Left ventricle myocardium inferior (tissue), 1 donor: ENCODE data around the gene GUCY2F. TPM values are rescaled to one million over a fixed set of nuclear protein-coding genes. Genes with fewer than 3 reads are reported as not detected.

Experiments used
- DNase-seq: peaks from one replicate; pipeline ENCODE4 v3.0.0-alpha.2; 2020
- H3K27ac ChIP-seq: fragments of 200-600 bp; replicated peaks from 2 replicates; pipeline ENCODE4 v1.8.0; 2021
- H3K27me3 ChIP-seq: fragments of 200-600 bp; 2 replicates; pipeline ENCODE4 v1.8.0; 2021; ENCODE audit warnings: low read depth
- H3K36me3 ChIP-seq: fragments of 200-600 bp; 2 replicates; pipeline ENCODE4 v1.8.0; 2021
- H3K4me1 ChIP-seq: fragments of 200-600 bp; 2 replicates; pipeline ENCODE4 v1.8.0; 2021
- H3K4me3 ChIP-seq: fragments of 200-600 bp; 2 replicates; pipeline ENCODE4 v1.8.0; 2021; ENCODE audit warnings: mild to moderate bottlenecking, moderate library complexity
- H3K9me3 ChIP-seq: fragments of 200-600 bp; replicated peaks from 2 replicates; pipeline ENCODE4 v1.8.0; 2021
- intact Hi-C: fragments of 100-400 bp; cut with micrococcal nuclease; formaldehyde crosslinking; loops from one replicate; pipeline ENCODE4 v1.11.0; 2022
- total RNA-seq: library from RNA; stranded (reverse); fragmentation: NEBNext Ultra II Directional; extraction: Animal tissue kit (Norgen Biotek cat#: 25700); gene quantifications from one replicate; pipeline ENCODE4 v1.2.1, GENCODE V29; 2021
- TF ChIP-seq, protein P1 (sequence below): fragments of 200-600 bp; IDR thresholded peaks from 2 replicates; pipeline ENCODE4 v1.8.0; 2021; ENCODE audit warnings: antibody characterized with exemption, mild to moderate bottlenecking, borderline replicate concordance
- donor health status: DM: no; HTN: yes; CAD: no; lungs with severe emphysema.

GUCY2F gene
- total RNA-seq, 1 donor from 2014 or later = not detected

DNA sequence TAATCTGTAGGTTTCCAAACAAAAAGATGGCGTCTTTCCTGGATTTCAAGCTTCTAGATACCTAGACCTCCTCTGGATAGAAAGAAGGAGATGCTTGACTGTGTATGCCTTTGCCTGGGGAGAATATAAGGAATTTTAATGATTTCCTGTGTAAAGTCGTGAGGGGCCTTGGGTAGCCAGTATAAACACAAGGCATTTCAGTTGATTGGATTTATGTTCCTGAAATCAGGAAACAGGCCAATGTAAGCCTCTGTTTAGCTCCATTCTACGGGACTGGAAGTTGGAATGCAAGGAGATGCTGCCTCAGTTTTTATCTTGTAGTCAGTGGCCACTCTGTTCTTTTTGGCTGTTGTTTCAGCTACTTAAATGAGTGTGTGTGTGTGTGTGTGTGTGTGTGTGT lies 137.2 kb downstream of the GUCY2F start:
- intact Hi-C loops = no loop called here

DNA sequence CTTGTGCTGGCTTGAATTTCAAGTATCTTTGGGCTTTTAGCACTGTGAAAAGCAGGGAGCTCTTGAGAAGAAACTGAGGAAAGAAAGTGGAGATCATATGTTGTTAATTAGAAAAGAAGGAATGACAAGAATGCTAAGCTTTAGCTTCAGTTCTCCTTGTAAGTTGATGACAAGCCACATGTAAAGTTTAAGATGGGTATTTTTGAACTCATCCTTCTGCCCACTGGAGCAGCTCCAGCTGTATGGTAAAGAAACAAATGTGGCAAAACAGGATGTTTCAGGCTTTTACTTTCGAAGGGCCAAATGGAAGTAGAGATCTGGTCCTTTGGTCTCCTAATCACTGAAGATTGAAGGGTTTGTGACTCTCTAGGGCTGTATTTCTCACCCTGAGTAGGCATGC lies 137.8 kb downstream of the GUCY2F start:
- Histone ChIP-seq H3K4me1 (no peaks in the 10 kb centered on the region), H3K27me3 (no peaks in the 10 kb centered on the region), H3K36me3 (no peaks in the 10 kb centered on the region), H3K9me3 (no peaks in the 10 kb centered on the region), H3K4me3 (no peak overlapping the region), H3K27ac (no peak overlapping the region)
- TF ChIP-seq, protein P1, sequence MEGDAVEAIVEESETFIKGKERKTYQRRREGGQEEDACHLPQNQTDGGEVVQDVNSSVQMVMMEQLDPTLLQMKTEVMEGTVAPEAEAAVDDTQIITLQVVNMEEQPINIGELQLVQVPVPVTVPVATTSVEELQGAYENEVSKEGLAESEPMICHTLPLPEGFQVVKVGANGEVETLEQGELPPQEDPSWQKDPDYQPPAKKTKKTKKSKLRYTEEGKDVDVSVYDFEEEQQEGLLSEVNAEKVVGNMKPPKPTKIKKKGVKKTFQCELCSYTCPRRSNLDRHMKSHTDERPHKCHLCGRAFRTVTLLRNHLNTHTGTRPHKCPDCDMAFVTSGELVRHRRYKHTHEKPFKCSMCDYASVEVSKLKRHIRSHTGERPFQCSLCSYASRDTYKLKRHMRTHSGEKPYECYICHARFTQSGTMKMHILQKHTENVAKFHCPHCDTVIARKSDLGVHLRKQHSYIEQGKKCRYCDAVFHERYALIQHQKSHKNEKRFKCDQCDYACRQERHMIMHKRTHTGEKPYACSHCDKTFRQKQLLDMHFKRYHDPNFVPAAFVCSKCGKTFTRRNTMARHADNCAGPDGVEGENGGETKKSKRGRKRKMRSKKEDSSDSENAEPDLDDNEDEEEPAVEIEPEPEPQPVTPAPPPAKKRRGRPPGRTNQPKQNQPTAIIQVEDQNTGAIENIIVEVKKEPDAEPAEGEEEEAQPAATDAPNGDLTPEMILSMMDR = no peak
- intact Hi-C loops = no loop called here
- DNase-seq = no peak

More for the DNA sequence above, 137.2 kb downstream of the GUCY2F start:
- H3K27me3 ChIP-seq = no peaks in the 10 kb centered on the region
- H3K27ac ChIP-seq = no peak overlapping the region
- no peaks in the 10 kb centered on the region for H3K4me1 ChIP-seq
- H3K9me3 ChIP-seq = no peaks in the 10 kb centered on the region
- no peak for DNase-seq
- no peak overlapping the region for H3K4me3 ChIP-seq
- TF ChIP-seq, protein P1 = no peak
- no peaks in the 10 kb centered on the region for H3K36me3 ChIP-seq

DNA sequence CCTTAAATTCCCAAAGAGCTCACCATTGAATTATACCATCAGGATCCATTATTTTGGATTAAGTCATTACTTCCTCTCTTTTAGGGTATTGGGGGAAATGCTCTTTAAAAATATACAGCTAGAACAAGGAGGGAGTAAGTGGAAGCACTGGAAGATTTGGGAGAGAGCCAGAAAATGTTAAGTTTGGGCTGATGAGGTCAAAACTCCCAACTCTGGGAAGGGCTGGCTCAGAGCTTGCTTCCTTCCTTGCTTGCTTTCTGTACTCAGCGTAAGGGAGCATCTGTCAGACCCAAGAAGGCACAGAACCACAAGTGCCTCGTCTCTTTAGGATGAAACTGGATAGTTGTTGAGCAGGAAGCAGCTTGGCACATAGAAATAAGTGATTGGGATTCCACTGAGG lies 138.2 kb downstream of the GUCY2F start:
- Histone ChIP-seq H3K27ac (no peak overlapping the region), H3K4me1 (no peaks in the 10 kb centered on the region), H3K36me3 (no peaks in the 10 kb centered on the region), H3K4me3 (no peak overlapping the region), H3K9me3 (no peaks in the 10 kb centered on the region), H3K27me3 (no peaks in the 10 kb centered on the region)
- DNase-seq = no peak
- TF ChIP-seq, protein P1 = no peak
- intact Hi-C loops = no loop called here

DNA sequence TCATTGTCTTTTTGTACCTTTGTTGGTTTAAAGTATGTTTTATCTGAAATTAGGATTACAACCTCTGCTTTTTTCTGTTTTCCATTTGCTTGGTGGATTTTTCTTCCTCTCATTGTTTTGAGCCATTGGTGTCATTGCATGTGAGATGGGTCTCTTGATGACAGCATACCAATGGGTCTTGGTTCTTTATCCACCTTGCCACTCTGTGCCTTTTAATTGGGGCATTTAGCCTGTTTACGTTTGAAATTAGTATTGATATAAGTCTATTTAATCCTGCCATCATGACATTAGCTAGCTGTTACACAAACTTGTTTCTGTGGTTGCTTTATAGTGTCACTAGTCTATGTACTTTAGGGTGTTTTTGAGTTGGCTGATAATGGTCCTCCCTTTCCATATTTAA lies 145.7 kb downstream of the GUCY2F start:
- TF ChIP-seq, protein P1 = no peak
- peaks cover 19% of the 10 kb centered on the region for H3K9me3 ChIP-seq
- no peak overlapping the region for H3K27ac ChIP-seq
- H3K4me1 ChIP-seq = no peaks in the 10 kb centered on the region
- intact Hi-C loops = no loop called here
- no peak for DNase-seq
- no peak overlapping the region for H3K4me3 ChIP-seq
- H3K36me3 ChIP-seq = no peaks in the 10 kb centered on the region
- no peaks in the 10 kb centered on the region for H3K27me3 ChIP-seq

DNA sequence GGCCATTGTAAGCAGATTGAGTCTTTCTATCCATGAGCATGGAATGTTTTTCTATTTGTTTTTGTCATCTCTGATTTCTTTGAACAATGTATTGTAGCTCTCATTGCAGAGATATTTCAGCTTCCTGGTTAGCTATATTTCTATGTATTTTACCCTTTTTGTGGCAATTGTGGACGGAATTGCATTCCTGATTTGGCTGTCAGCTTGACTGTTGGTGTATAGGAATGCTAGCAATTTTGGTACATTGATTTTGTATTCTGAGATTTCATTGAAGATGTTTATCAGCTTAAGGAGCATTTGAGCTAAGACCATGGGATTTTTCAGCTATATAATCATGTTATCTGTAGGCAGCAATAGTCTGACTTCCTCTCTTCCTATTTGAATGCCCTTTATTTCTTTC lies 154.6 kb downstream of the GUCY2F start:
- H3K4me1 ChIP-seq = no peaks in the 10 kb centered on the region
- TF ChIP-seq, protein P1 = no peak
- H3K27me3 ChIP-seq = no peaks in the 10 kb centered on the region
- H3K36me3 ChIP-seq = no peaks in the 10 kb centered on the region
- no peak overlapping the region for H3K27ac ChIP-seq
- DNase-seq = no peak
- peaks cover 3% of the 10 kb centered on the region for H3K9me3 ChIP-seq
- no peak overlapping the region for H3K4me3 ChIP-seq
- intact Hi-C loops = no loop called here

Other genes starting within 250 kb of the GUCY2F start
- 2.1 TPM for gene NXT2, start 54.8 kb upstream of the GUCY2F start, total RNA-seq
- gene KCNE5, start 143.1 kb upstream of the GUCY2F start, total RNA-seq = not detected